Body of pancreas (tissue), 4 donors: ENCODE results near the gene IREB2.

Experiments used
- POLR2A ChIP-seq, 3 donors: fragments of 450-650 bp; IDR thresholded peaks; one replicate each; pipeline ENCODE4 v1.6.1; 2016; ENCODE audit warnings: antibody characterized with exemption in 3 of 3, mild to moderate bottlenecking in 2 of 3
- TF ChIP-seq, protein P1 (sequence below), 7 experiments: fragments of 450-650 bp in 4 of 7; fragments of 200-600 bp in 3 of 7; sonication (generic) in 3 of 7; IDR thresholded peaks; one replicate each; pipeline ENCODE4 v1.5.1; 2016 to 2019; ENCODE audit warnings: antibody characterized with exemption in 7 of 7

DNA sequence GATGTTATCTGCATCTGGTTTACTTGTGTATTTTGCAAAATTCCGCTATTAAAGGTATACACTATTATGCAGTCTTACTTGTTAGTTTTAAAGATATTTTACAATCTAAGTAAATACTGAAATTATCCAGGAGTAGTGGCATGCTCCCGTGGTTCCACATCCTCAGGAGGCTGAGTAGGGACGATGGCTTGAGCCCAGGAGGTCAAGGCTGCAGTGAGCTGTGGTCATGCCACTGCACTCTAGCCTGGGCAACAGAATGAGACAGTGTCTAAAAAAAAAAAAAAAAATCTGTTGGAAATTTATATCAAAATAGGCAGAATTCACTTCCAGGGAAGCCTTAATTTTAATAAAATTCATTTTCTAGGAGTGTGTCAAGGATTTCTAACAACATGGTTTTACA lies 41.6 kb downstream of the IREB2 start:
- no peak for TF ChIP-seq POLR2A (IDR thresholded peaks at IDR 0.05)
- TF ChIP-seq, protein P1, sequence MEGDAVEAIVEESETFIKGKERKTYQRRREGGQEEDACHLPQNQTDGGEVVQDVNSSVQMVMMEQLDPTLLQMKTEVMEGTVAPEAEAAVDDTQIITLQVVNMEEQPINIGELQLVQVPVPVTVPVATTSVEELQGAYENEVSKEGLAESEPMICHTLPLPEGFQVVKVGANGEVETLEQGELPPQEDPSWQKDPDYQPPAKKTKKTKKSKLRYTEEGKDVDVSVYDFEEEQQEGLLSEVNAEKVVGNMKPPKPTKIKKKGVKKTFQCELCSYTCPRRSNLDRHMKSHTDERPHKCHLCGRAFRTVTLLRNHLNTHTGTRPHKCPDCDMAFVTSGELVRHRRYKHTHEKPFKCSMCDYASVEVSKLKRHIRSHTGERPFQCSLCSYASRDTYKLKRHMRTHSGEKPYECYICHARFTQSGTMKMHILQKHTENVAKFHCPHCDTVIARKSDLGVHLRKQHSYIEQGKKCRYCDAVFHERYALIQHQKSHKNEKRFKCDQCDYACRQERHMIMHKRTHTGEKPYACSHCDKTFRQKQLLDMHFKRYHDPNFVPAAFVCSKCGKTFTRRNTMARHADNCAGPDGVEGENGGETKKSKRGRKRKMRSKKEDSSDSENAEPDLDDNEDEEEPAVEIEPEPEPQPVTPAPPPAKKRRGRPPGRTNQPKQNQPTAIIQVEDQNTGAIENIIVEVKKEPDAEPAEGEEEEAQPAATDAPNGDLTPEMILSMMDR (IDR thresholded peaks at IDR 0.05) = no peak
